Gastrocnemius medialis (tissue), 4 donors: ENCODE measurements around the gene SIM1. TPM values are rescaled to one million over a fixed set of nuclear protein-coding genes. Genes with fewer than 3 reads are reported as not detected.
A peak's percentile ranks its signal among the peaks of the same experiment; 100 is the strongest.

Experiments
- ATAC-seq, 2 donors: fragments of 150-250 bp; one replicate each; pipeline ENCODE4 v1.9.1; 2016
- DNase-seq, 2 donors: peaks; one replicate each; pipeline ENCODE4 v3.0.0-alpha.2; 2019
- H3K27ac ChIP-seq, 4 donors: fragments of 200-600 bp; sonication (generic); 1 replicate in 1 of 4; 2 replicates in 3 of 4; pipeline ENCODE4 v1.5.1; 2016 to 2018; ENCODE audit warnings: mild to moderate bottlenecking in 2 of 4, moderate library complexity in 1 of 4
- H3K27me3 ChIP-seq, 3 donors: fragments of 200-600 bp; sonication (generic) in 2 of 3; 1 replicate in 1 of 3; 2 replicates in 2 of 3; pipeline versions ENCODE4 v1.5.1 to v1.6.0; 2016 to 2019; ENCODE audit warnings: mild to moderate bottlenecking in 1 of 3, moderate library complexity in 1 of 3
- H3K36me3 ChIP-seq, 2 donors: fragments of 200-600 bp; sonication (generic) in 1 of 2; one replicate each; pipeline ENCODE4 v1.5.1; 2017 to 2018
- H3K4me1 ChIP-seq, 2 donors: fragments of 200-600 bp; sonication (generic) in 1 of 2; one replicate each; pipeline ENCODE4 v1.5.1; 2016 to 2017; ENCODE audit warnings: mild to moderate bottlenecking in 2 of 2
- H3K4me3 ChIP-seq, 4 donors: fragments of 200-600 bp; sonication (generic) in 3 of 4; 1 replicate in 1 of 4; 2 replicates in 3 of 4; pipeline ENCODE4 v1.5.1; 2016 to 2019; ENCODE audit warnings: mild to moderate bottlenecking in 2 of 4
- H3K9me3 ChIP-seq, 3 donors: fragments of 200-600 bp; sonication (generic) in 2 of 3; 1 replicate in 1 of 3; 2 replicates in 2 of 3; pipeline ENCODE4 v1.5.1; 2016 to 2019
- CTCF ChIP-seq, 5 experiments: fragments of 450-650 bp in 3 of 5; fragments of 200-600 bp in 2 of 5; sonication (generic) in 2 of 5; IDR thresholded peaks in 4 of 5; conservative IDR thresholded peaks in 1 of 5; 1 replicate in 4 of 5; 2 replicates in 1 of 5; pipeline ENCODE4 v1.5.1; 2016 to 2019; ENCODE audit warnings: antibody characterized with exemption in 5 of 5, mild to moderate bottlenecking in 3 of 5, moderate library complexity in 3 of 5
- POLR2A ChIP-seq, 2 donors: fragments of 450-650 bp; IDR thresholded peaks; one replicate each; pipeline ENCODE4 v1.6.1; 2017; ENCODE audit warnings: antibody characterized with exemption in 2 of 2, mild to moderate bottlenecking in 2 of 2, moderate library complexity in 2 of 2
- in situ Hi-C, 4 donors: fragments of 200-750 bp; cut with MboI; loops; one replicate each; pipeline versions ENCODE4 v1.15.0 to v1.8.0; 2017; ENCODE audit warnings: low sequenced_read_pairs in 4 of 4
- intact Hi-C: fragments of 100-400 bp; cut with DNase I; formaldehyde crosslinking; loops from one replicate; pipeline ENCODE4 v1.15.1; 2023; ENCODE audit warnings: low total_unique reads
- total RNA-seq, 4 donors: library from RNA; depleted of rRNA; stranded (reverse); fragments of >200 nt; gene quantifications; one replicate each; pipeline versions ENCODE4 v1.1.0 to v1.2.3, GENCODE V29; 2016

The SIM1 gene
- total RNA-seq, 4 donors from 2014 or later: 0.19 to 1.8 (median 0.88) TPM

GRCh38 chr6:100456908-100457235 lies 7.8 kb downstream of the SIM1 start:
- Histone ChIP-seq H3K36me3 (no peaks in the 10 kb centered on the region), H3K27me3 (peaks cover 83 to 91% (median 86%) of the 10 kb centered on the region in 3 donors), H3K4me3 (no peak overlapping the region), H3K4me1 (peaks cover 0 to 6% of the 10 kb centered on the region in 2 donors), H3K27ac (no peak overlapping the region), H3K9me3 (no peaks in the 10 kb centered on the region)
- TF ChIP-seq CTCF (IDR thresholded peaks at IDR 0.05 in 4 of 5, conservative IDR thresholded peaks at IDR 0.05 in 1 of 5) (no peak), POLR2A (IDR thresholded peaks at IDR 0.05) (no peak)
- in situ Hi-C loops (no loop called here), intact Hi-C loops (no loop called here)
- ATAC-seq (no peak), DNase-seq (no peak)

DNA sequence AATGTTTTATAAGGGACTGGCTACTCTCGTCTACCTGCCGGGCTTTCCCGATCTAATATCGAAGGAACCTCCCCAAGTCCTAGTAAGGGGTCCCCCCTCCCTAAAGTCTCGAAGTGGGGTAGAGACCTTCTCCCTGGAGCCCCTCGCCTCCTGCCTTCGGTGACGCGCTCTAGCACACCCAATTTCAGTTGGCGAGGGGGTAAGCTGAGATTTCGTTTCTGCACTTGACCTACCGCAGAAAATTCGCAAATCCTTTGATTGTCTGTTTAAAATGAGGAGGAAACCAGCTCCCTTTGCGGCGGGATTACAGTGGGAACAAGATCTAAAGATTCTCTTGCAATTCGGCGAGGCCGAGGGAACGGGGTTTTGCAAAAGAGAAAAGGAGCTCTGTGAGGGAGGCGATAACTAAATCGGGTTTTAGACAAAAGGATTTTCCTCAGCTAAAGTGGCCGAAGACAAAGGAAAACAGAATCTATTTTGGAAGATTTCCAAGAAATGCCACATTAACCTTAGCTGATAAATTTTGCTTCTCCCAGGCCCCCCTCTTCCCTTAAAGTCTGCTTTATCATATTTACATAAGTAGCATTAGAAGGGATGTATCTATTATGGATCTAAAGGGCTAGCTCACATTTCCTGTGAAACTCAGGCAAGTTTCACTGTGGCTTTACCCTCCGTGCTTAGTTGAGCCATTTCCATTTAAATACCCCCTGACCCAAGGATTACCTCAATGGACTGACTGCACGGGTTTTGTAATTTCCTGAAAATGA lies 8.4 kb downstream of the SIM1 start:
- Histone ChIP-seq H3K27ac (no peak overlapping the region), H3K9me3 (no peaks in the 10 kb centered on the region), H3K4me1 (peaks cover 0 to 6% of the 10 kb centered on the region in 2 donors), H3K27me3 (peaks cover 77 to 88% (median 81%) of the 10 kb centered on the region in 3 donors), H3K36me3 (no peaks in the 10 kb centered on the region), H3K4me3 (peak overlapping the region in 1 of 4 donors; percentile 31)
- intact Hi-C loops: no loop called here
- no peak for DNase-seq
- in situ Hi-C loops: no loop called here
- TF ChIP-seq POLR2A (IDR thresholded peaks at IDR 0.05) (no peak), CTCF (IDR thresholded peaks at IDR 0.05 in 4 of 5, conservative IDR thresholded peaks at IDR 0.05 in 1 of 5) (no peak)
- ATAC-seq: no peak

- peaks cover 0 to 6% of the 10 kb centered on the region in 2 donors for H3K4me1 ChIP-seq
- in situ Hi-C loops (no loop called here), intact Hi-C loops (no loop called here)
- TF ChIP-seq POLR2A (IDR thresholded peaks at IDR 0.05) (no peak), CTCF (IDR thresholded peaks at IDR 0.05 in 4 of 5, conservative IDR thresholded peaks at IDR 0.05 in 1 of 5) (no peak)
- H3K4me3 ChIP-seq: peak overlapping the region in 1 of 4 donors; percentile 31
- no peaks in the 10 kb centered on the region for H3K36me3 ChIP-seq
- DNase-seq (no peak), ATAC-seq (no peak)
- no peak overlapping the region for H3K27ac ChIP-seq
- H3K27me3 ChIP-seq: peaks cover 69 to 79% (median 72%) of the 10 kb centered on the region in 3 donors
- no peaks in the 10 kb centered on the region for H3K9me3 ChIP-seq
Observed at GRCh38 chr6:100455230-100456124, 9.2 kb downstream of the SIM1 start.

GRCh38 chr6:100454551-100455229 lies 10.0 kb downstream of the SIM1 start:
- no peak overlapping the region for H3K4me3 ChIP-seq
- H3K4me1 ChIP-seq: peaks cover 0 to 6% of the 10 kb centered on the region in 2 donors
- no peaks in the 10 kb centered on the region for H3K36me3 ChIP-seq
- ATAC-seq: no peak
- in situ Hi-C loops: no loop called here
- no peak overlapping the region for H3K27ac ChIP-seq
- peaks cover 61 to 71% (median 65%) of the 10 kb centered on the region in 3 donors for H3K27me3 ChIP-seq
- intact Hi-C loops: no loop called here
- no peak for TF ChIP-seq POLR2A (IDR thresholded peaks at IDR 0.05)
- TF ChIP-seq CTCF (IDR thresholded peaks at IDR 0.05 in 4 of 5, conservative IDR thresholded peaks at IDR 0.05 in 1 of 5): no peak
- H3K9me3 ChIP-seq: no peaks in the 10 kb centered on the region
- no peak for DNase-seq
